NOMO-1 (cell line): Measurements from ENCODE around the gene KIAA0232.
A peak's percentile ranks its signal among the peaks of the same experiment; 100 is the strongest.

Experiments
- DNase-seq, 2 experiments: peaks; one replicate each; lab custom pipeline; 2025; ENCODE audit not compliant: unreplicated experiment in 2 of 2; lab: John Stamatoyannopoulos, UW

The KIAA0232 gene

DNA sequence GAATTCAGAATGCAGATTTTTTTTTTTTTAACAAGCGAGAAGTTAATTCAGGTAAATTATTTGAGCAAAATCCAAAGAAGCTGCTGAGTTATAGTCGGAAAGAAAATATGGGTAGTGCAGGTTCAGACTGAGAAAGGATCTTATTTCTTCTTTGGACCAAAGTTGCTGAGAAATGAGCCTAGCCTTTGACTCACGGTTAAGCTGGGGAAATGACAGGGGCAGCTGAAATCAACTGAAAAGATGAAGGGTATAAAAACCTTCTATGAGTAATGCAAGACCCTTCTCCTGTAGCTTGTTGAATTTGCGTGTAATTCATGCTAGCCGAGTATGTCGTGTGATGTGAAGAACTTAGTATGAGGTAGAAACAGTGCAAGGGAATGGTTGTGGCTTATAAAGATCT, 63.0 kb downstream of the KIAA0232 start:
- DNase-seq = no peak

DNA sequence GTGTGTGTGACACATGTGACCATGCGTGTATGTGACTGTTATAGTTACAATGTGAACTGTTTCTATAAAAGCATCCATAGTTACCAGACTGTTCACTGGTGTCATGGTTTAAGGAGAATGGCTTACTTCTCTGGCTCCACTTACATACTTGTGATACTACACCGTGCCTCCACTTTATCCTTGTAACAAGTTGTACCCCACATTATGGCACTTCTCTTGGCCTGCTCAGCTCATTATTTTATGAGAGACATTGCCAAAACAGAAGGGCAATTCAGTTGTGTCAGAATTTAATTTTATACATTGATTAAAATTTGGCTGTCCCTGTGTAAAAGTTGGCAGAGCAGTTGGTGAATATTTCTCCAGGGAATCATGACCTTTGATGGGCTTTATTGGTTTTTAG, 64.7 kb downstream of the KIAA0232 start:
- DNase-seq = no peak

DNA sequence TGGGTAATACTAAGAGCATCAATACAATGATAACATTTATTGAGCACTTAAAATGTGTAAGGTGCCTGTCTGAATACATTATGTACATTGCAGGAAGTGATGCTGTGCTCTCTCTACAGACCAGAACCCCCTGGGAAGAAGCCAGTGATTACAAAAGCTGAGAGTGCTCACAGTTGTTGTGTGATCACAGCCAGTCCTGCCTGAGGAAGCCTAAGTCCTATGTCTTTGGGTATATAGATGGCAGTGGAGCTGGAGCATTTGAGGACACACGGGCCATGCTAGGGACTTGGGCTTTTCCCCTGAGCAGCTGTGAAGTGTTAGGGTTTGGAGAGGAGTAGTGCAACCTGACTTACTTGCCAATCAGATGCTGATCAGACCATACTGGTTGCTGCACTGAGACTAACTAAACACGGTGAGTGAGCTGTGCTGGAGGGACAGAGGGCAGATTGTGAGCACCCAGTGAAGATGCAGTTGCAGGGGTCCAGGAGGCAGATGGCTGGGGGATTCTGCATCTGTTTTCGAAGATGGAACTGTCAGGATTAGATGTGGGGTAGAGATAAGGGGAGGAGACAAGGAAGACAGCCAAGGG, 66.3 kb downstream of the KIAA0232 start:
- no peak for DNase-seq

DNA sequence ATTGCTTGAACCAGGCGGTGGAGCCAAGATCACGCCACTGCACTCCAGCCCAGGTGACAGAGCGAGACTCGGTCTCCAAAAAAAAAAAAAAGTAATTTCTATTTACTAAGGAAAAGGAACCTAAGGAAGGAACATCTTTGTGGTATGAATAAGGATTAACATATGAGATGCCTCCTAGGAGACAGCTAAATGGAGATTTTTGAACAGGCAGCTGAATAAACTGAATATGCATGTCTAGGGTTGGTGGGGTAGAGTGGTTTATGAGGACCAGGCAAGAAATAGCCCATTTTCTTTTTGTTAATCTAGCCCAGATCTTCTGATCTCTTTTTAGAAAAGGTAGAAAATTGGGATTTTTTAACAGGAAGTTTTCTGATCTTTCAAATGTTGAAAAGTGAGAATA, 67.2 kb downstream of the KIAA0232 start:
- DNase-seq = no peak

DNA sequence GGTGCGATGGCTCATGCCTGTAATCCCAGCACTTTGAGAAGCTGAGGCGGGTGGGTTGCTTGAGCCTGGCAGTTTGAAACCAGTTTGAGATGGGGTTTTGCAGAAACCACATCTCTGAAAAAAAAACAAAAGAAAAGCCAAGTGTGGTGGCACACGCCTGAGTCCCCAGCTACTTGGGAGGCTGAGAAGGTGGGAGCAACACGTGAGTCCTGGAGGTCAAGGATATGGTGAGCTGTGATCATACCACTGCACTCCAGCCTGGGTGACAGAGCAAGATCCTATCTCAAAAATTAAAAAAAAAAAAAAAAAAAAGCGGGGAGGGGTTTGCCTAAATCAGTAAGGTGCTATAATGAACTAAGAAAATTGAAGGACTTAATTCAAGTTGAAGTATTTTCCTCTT, 68.9 kb downstream of the KIAA0232 start:
- no peak for DNase-seq

DNA sequence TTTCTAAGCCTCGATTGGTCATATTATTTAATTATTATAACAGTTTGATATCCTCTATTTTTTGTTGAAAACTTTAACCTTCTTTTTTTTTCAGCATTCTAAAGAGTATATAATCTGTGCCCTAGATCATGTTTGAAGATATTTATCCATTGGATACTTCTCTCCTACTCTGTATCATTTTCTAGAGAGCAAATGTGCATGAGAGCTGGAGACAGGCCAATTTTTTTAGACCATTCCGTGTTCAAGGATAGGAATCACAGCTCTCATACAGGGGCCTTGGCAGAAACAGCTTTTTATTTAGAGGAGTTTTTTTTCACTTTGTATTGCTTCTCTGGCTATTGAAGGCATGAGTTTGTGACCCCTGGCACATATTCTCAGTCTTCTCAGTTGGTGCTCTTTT, 69.4 kb downstream of the KIAA0232 start:
- no peak for DNase-seq

DNA sequence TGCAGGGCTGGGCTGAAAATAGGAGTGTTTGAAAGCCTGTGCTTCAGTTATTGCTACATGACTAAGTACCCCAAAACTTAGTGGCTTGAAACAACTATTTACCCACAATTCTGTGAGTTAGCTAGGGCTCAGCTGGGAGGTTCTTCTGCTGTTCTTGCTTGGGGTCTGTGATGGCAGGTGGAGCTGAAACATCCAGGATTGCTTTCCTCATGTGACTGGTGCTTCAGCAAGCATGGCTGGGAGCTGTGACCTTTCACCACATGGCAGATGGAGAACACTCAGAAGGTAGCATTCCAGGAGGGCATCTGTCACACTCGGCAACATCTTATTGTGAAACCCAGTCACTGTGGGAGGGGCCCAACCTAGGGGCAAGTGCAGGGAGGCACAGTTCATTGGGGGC, 70.1 kb downstream of the KIAA0232 start:
- no peak for DNase-seq

DNA sequence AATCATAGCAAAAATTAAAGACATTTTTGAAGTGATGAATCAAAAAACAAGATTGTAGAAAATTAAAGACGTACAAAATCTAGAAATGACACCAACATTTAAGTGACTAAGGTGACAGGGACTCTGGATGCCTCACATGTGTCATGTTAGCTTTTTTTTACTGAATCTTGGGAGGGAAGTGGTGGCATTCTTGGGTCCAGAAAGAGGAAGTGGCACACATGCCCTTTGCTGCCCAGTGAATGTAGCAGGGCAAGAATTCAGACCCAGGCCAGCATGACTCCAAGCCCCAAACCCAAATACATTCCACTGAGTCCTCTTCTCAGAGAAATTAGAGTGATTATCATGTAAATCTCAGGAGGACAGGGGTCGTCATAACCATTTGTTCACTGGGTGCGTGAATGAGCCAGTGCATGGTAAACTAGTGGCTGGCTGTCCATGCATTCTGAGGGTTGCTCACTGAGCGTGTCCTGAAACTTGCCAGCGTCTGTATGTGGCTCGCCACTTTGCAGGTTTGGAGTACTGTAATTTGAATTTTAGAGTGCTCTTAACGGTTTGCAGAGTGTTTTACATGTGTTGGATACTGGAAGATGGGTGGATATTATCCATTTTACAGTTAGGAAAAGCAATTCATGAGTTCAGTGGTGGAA, 71.7 kb downstream of the KIAA0232 start:
- DNase-seq = peak; percentile 36 to 44

DNA sequence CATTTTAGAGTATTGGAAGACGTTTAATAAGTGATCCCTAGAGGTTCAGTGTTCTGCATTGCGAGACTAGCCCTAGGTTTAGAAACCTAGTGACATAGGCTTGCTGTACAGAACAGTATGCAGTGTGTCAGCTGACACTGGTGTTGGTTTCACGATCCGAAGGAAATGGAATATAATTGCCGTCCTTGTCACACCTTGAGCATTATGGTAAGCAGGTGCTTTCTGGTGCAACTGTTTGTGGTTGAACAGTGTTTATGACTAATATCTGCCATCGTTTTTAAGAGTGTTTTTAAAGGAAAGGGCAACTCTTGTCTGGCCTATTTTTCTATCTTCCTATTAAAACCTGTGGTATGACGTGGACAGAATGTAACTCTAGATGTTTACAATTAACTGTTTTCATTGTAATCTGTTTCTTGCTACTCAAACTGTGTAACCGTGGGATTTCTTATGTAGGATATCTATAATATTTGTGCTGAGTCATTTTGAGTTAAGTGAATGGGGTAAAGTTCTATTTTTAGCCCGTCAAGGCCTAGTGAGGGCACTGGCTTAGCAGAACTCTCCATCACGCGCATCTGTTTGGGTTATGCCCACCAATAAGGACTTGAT, 73.3 kb downstream of the KIAA0232 start:
- DNase-seq = peak in 1 of 2 experiments; percentile 50

DNA sequence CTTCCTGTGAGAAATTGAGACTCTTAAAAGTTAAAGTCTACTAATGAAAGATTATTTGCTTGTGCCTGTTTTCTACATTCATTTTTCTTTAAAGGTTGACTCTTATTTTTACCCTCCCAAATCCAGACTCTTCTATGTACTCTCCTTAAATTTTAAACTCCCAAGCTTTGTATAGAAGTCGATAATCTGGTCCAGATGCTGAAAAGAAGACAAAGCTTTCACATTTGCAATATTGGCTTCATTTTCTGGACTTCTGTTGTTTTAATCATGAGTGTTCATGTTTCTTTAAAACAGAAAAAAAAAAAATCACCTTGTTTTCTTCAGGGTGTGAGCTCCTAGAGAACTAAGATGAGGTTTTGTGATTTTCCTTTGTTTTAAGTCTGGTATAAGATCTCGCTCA, 73.9 kb downstream of the KIAA0232 start:
- no peak for DNase-seq

DNA sequence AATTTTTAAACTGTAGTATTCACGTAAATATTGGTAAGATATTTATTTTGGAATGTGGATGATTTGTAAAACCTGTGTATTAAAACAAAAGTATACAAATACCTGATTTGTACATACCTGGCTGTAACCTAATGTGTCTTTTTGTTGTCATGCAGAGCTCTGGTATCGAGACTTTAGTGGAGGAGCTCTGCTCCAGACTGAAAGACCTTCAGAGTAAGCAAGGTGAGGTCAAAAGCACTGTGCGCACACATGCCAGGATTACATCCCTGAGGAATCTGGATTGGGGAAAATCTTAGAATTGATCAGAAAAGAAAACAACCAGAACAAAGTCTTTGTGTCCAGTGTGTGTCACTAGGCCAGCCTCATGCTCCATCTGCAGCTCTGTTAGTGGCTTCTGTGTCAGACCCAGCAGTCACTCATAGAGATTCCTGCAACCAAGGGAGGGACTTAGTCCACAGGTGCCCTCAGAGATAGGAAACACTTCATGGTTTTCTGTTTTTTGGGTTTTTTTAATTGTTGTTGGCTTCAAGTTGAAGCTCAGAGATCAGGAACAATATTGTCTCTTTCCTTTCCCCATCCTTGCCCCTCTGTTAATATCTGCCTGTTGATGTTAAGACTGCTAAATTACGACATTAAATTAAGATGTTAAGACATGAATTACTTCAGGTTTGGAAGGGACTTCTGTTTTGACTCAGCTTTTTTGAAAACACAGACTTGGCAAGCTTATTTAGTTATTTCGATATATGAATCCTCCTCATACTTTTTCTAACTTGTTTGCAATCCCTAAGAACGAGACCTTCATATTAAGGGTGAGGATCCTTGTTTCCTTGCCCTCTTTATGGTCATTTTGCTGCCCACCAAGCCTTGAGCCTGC, 74.7 kb downstream of the KIAA0232 start:
- DNase-seq = no peak

DNA sequence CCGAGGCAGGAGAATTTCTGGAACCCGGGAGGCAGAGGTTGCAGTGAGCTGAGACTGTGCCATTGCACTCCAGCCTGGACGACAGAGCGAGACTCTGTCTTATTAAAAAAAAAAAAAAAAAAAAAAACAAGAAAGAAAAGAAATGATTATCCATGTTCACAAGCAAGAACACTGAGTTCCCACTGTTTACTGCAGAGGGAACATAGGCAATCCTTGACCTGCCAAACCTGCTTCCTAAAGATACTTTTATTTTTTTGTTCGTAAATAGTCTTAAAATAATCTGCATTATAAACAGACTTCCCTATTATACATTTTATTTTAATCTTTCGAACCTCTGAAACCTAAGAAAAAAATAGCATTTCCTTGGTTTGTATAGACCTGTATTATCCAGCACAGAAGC, 76.5 kb downstream of the KIAA0232 start:
- DNase-seq = no peak

DNA sequence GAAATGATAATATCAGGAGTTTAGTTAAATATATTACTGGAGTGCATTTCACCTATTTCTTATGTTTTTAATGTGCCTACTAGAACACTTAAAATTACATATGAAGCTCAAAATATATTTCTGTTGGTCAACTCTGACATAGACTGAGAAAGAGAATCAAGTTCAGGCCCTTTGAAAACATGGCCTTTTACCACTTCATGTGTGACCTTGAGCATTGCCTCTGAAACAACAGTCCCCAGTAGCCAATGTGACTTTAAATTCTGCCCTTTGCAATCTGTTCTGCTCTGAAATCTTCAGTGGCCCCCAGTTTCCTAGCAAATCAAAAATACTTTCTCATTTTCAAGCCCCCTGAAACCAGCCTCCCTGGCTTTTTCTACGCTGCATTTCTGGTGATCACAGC, 77.0 kb downstream of the KIAA0232 start:
- DNase-seq = no peak

DNA sequence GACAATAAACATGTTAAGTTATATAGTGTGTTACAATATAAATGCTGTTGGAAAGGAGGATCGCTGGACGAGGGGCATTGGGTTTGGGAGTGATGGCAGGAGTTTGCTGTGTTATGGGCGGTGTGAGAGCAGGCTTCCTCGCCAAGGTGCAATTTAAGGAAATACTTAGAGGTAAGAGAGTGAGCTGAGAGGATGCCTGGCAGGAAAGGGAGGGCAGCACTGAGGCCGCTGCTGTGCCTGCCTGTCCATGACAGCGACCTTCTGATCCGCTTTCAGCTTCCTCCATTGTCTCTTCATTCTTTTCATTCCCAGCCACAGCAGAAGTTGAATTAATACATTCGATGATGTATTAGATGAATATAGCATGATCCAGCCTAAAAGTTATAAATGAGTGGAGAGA, 85.9 kb downstream of the KIAA0232 start:
- DNase-seq = no peak

DNA sequence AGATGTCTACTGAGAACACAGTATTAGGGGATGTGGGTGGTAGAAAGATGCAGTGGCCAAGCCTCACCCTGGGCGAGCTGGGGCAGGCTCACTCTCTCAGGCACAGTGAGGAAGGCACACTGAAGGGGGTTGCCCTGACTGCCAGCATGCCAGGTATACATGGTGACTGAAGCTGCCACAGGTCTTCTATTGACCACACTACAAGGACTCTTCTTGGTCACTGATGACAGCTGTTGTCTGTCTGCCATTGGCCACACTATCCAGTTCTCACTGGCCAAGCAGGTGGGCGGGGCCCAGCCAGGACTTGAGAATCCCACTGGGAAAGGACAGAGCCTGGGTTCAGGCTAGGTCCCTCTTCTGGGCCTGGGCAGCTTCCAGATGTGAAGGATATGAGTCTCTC, 87.4 kb downstream of the KIAA0232 start:
- DNase-seq = no peak

DNA sequence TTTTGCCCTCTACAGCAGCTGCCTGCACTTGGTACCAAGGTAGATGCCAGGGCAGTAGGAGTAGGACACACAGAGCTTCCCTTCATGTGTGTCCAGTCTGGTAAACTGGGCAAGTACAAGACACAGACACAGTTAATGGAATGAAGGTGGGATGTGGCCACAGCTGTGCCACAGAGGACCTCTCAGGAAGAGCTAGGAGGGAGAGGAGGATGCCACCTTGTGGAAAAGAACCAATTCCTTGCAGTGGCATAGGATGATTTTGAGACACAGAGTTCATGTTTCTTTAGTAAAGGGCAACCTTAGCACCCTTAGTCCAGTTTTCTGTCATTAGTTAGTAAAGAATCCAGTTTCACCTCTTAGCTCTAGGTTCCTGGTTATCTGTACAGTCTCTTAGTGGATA, 90.8 kb downstream of the KIAA0232 start:
- no peak for DNase-seq

DNA sequence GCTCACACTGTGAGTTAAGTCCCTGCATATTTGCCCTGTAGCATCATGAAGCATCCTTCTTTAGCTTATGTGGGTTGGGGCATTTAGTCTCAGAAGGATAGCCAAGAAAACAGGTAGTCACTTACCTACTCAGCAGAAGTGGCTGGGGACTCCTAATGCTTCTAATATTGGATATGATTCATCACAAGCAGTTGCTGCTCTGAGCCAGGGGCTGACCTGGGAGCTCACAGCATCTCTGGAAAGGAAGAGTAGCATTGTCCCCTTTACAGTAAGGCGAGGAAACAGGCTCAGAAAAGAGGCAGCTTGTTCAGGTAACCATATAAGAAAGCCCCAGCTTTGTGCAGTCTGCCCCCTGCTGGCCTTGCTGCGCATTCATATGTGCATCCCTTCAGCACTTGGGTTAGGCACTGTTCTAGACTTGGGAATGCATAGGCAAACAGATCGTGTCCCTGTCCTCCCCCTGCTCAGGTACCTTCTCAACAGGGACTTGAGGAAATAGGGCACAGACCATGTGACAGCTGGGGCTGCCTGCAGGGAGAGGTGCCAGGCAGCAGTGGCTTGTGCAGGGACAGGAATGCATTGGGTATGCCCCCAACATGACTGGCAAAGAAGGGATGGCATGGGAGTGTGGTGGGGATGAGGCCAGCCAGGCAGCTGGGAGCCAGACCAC, 91.4 kb downstream of the KIAA0232 start:
- DNase-seq = peak in 1 of 2 experiments; percentile 58

DNA sequence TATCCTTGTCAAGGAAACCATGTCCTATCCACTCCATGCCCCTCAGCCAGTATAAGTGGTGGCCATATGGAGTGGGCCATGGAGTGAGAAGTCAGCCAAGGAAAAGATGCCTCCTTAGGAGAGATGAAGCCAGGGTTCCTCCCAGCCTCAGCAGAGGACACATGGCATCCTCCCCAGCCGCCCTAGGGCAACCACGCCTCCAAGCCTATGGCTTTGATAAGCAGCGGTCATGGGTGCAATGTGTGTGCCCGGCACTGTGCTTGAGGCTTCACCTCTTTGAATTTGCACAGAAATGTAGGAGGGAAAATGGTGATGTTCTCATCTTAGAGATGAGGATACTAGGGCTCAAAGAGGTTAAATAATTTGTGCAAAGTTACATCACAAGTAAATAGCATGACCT, 92.5 kb downstream of the KIAA0232 start:
- no peak for DNase-seq

DNA sequence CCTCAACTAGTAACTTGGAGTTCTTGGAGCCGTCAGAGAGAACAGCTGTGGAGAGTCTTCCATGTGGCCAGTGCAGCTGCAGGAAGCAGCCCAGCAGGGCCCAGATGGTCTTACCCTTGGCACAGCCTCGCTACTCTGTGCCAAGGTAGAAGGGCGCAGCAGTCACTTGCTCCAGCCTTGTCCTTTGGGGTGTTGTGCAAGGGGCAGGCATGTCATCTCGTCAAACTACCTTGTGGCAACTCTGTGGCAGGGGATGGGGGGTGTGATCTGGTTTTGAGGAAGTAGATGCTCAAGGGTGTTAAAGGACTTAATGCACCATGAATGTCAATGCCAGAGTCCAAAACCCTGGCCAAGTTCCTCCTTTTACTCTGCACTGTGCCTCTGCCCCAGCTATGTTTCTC, 92.9 kb downstream of the KIAA0232 start:
- peak; percentile 98 to 99 for DNase-seq

DNA sequence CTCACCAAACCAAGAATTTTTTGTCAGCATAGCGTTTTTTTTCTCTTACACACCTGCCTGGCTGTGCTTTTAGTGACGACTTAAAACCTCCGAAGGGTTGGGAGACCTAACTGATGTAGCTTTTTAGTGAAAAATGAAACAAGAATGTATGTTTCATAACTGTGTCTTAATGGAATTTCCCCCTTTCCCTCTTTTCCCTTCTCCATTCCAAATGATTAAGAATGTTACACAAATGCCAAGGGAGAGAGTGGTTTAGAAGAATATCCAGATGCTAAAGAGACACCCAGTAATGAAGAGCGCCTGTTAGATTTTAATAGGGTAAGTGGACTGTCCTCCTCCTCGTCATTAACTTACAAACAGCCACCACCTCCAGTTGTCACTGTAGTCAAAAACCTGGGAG, 93.9 kb downstream of the KIAA0232 start:
- no peak for DNase-seq

DNA sequence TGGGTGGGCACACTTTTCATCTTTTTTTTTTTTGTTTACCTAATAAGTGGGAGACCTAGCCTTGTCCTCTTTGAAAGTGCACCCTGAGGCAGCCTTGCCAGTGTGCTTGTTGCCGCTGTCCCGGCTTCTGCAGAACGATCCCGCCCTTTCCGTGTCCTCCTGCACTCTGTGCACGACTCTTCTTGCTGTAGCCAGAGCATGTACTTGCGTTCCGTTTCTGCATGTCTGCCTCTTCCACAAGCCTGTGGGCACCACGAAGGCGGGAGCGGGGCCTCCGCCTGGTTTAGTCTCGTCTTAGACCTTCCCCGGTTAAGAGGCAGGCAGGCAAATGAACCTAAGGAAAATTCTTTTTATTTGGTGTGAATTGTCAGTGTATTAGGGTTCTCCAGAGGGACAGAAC, 94.5 kb downstream of the KIAA0232 start:
- DNase-seq = no peak
